Cardiac muscle cell (in vitro differentiated cells and primary cell): ENCODE data around the gene LRIT1. TPM values are rescaled to one million over a fixed set of nuclear protein-coding genes. Genes with fewer than 3 reads are reported as not detected.

Experiments used
- DNase-seq, 2 donors: peaks; one replicate each; pipeline versions ENCODE4 v3.0.0 to v3.0.0-alpha.2; 2010 to 2017; ENCODE audit warnings: low read depth in 1 of 2, low spot score in 1 of 2
- H3K27ac ChIP-seq: fragments of 200-600 bp; sonication (generic); 2 replicates; pipeline ENCODE4 v1.5.1; 2016
- H3K27me3 ChIP-seq: fragments of 200-600 bp; sonication (generic); 2 replicates; pipeline ENCODE4 v1.6.0; 2016; ENCODE audit warnings: control low read depth
- H3K36me3 ChIP-seq: fragments of 200-600 bp; sonication (generic); 2 replicates; pipeline ENCODE4 v1.5.1; 2016; ENCODE audit warnings: control low read depth
- H3K4me1 ChIP-seq: fragments of 200-600 bp; sonication (generic); 2 replicates; pipeline ENCODE4 v1.8.1; 2017; ENCODE audit warnings: low read depth, mild to moderate bottlenecking, mixed run types
- H3K4me3 ChIP-seq: fragments of 200-600 bp; sonication (generic); 2 replicates; pipeline ENCODE4 v1.5.1; 2016; ENCODE audit warnings: mild to moderate bottlenecking
- H3K9me3 ChIP-seq: fragments of 200-600 bp; sonication (generic); 2 replicates; pipeline ENCODE4 v1.5.1; 2017; ENCODE audit warnings: low read depth, mild to moderate bottlenecking, control low read depth
- polyA plus RNA-seq: library from polyadenylated mRNA; unstranded; fragments of >200 nt; fragmentation: Nextera tagmentation; extraction: Ambion mirVana; gene quantifications from 2 replicates; pipeline ENCODE4 v1.2.1, GENCODE V29; 2016
- total RNA-seq: library from RNA; depleted of rRNA; stranded (reverse); fragments of >200 nt; gene quantifications from 2 replicates; pipeline ENCODE4 v1.2.3, GENCODE V29; 2016
- TF ChIP-seq, protein P1 (sequence below): IDR thresholded peaks from 2 replicates; pipeline ENCODE4 v1.5.1; 2012; ENCODE audit warnings: low read depth, mild to moderate bottlenecking, low read length

LRIT1 gene
- total and polyA plus RNA-seq, 2 experiments from 2014 or later, result not detected

DNA sequence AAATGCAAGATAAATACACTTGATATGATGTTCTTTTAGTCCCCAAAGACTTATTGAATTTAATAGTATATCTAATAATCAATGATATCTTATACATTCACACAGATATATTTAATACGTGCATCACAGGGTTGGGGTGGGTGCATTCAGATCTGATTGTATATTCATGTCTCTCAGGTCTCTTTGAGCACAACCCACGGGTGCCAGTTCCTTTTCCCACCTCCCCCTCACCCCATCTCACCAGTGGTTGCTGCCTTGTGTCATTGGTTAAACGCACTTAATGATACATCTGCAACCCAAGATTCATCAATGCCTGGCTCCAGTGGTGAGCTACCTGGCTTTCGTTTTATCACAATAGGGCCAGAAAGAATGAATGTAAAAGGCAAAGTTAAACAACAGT is 6.2 kb downstream of the LRIT1 start:
- no peak for DNase-seq
- TF ChIP-seq, protein P1, sequence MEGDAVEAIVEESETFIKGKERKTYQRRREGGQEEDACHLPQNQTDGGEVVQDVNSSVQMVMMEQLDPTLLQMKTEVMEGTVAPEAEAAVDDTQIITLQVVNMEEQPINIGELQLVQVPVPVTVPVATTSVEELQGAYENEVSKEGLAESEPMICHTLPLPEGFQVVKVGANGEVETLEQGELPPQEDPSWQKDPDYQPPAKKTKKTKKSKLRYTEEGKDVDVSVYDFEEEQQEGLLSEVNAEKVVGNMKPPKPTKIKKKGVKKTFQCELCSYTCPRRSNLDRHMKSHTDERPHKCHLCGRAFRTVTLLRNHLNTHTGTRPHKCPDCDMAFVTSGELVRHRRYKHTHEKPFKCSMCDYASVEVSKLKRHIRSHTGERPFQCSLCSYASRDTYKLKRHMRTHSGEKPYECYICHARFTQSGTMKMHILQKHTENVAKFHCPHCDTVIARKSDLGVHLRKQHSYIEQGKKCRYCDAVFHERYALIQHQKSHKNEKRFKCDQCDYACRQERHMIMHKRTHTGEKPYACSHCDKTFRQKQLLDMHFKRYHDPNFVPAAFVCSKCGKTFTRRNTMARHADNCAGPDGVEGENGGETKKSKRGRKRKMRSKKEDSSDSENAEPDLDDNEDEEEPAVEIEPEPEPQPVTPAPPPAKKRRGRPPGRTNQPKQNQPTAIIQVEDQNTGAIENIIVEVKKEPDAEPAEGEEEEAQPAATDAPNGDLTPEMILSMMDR, result no peak

DNA sequence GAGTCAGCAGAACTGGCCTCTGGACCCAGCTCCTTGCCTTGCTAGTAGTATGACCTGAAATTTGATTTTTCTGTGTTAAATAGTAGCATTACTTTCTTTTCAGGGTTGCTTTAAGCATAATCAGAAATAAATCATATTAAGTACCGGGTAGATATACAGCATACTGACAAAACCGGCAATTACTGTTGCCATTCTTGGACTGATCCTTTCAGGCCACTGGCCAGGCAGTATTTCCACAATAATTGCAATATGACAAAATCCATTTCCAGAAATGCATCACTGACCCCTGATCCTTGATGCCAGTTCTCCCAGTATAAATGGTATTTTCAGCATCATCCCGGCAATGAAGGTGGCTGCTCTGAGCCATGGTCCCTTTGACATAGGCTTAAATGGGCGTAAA is 6.9 kb downstream of the LRIT1 start:
- no peak for DNase-seq
- H3K27me3 ChIP-seq, result peaks cover 5% of the 10 kb centered on the region
- H3K4me3 ChIP-seq, result no peak overlapping the region
- no peaks in the 10 kb centered on the region for H3K36me3 ChIP-seq
- H3K27ac ChIP-seq, result no peak overlapping the region
- H3K4me1 ChIP-seq, result no peaks in the 10 kb centered on the region
- TF ChIP-seq, protein P1, result no peak
- H3K9me3 ChIP-seq, result no peaks in the 10 kb centered on the region

More for the DNA sequence above, 6.2 kb downstream of the LRIT1 start:
- Histone ChIP-seq H3K4me3 (no peak overlapping the region), H3K9me3 (no peaks in the 10 kb centered on the region), H3K27ac (no peak overlapping the region), H3K27me3 (peaks cover 5% of the 10 kb centered on the region), H3K4me1 (no peaks in the 10 kb centered on the region), H3K36me3 (no peaks in the 10 kb centered on the region)

DNA sequence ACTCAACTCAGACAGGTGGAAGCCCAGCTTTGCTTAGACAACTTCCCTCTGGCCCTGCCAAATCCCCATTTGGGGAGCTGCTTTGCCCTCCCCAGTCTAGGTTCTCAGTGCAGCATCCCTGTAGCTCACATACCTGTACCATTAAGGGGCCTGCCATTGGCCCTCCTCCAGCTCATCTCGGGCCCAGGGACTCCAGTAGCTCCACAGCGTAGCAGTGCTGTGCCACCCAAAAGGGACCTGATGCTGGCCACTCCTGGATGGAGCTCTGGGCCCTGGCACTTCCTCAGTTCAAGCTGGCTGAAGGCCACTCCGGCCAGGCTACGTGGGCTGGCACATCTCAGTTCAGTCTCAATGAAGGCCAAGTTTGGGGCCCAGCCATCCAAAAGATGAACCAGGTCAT is 7.4 kb downstream of the LRIT1 start:
- TF ChIP-seq, protein P1, result no peak
- Histone ChIP-seq H3K4me1 (no peaks in the 10 kb centered on the region), H3K36me3 (no peaks in the 10 kb centered on the region), H3K27ac (no peak overlapping the region), H3K4me3 (no peak overlapping the region), H3K9me3 (no peaks in the 10 kb centered on the region), H3K27me3 (peaks cover 5% of the 10 kb centered on the region)
- no peak for DNase-seq

DNA sequence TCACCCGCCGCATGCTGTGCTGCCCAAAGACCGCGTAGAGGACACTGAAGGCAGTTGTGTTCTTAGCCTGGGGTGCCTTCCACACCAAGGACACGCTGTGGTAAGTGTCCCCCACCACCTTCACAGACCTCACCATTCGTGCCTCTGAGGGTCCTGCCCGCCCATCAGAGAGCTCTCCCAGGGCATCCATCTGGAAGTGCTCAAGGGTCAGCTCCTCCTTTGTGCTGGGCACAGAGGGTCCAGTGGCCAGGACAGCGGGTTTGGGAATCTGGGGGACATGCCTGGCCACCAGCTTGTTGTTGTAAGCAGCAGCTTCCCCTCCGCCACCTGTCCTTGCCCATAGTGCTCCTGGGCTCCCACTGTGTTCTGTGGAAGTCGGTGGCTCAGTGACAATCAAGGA is 9.0 kb downstream of the LRIT1 start:
- H3K27me3 ChIP-seq, result peaks cover 5% of the 10 kb centered on the region
- no peaks in the 10 kb centered on the region for H3K36me3 ChIP-seq
- no peak overlapping the region for H3K4me3 ChIP-seq
- no peak overlapping the region for H3K27ac ChIP-seq
- TF ChIP-seq, protein P1, result no peak
- DNase-seq, result no peak
- H3K9me3 ChIP-seq, result no peaks in the 10 kb centered on the region
- H3K4me1 ChIP-seq, result no peaks in the 10 kb centered on the region

DNA sequence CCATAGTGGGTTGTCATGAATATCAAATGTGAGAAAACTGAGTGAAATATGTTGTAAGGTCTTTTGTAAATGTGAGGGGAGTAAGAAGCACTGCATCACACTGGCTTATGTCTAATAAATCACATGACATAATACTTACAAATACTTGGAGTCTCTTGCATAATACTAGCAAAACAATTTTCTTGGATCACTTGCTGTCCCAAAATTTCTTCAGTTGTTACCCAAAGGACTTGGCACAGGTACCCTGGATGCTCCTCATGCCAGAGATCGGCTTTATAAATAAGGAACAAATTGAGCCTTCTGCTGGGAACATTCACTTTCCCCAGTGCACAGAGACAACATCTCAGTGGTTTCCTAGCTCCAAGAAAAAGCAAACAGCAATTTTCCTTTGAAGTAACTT is 11.0 kb downstream of the LRIT1 start:
- DNase-seq, result no peak
- Histone ChIP-seq H3K4me3 (no peak overlapping the region), H3K27ac (no peak overlapping the region), H3K4me1 (no peaks in the 10 kb centered on the region), H3K27me3 (no peaks in the 10 kb centered on the region), H3K36me3 (no peaks in the 10 kb centered on the region), H3K9me3 (no peaks in the 10 kb centered on the region)
- TF ChIP-seq, protein P1, result no peak

DNA sequence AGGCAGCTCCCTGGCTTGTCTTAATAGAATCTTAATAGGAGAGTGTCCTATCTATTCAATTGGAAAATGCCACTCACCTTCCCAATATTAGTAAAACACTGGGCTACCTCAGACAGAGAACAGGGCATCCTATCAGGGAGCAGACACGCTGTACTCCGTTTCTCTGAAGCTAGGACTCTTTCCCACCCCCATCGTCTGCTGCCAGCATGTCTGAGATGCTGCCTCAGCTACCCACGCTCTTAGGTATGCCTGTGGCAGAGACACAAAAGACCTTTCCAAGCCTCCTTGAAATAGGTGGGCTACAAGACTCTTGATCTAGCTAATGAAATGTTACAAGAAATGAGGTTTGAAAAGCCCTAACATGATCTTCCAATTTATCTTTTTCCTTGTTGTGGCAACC is 13.5 kb downstream of the LRIT1 start:
- no peak overlapping the region for H3K4me3 ChIP-seq
- no peaks in the 10 kb centered on the region for H3K36me3 ChIP-seq
- no peak overlapping the region for H3K27ac ChIP-seq
- H3K27me3 ChIP-seq, result no peaks in the 10 kb centered on the region
- TF ChIP-seq, protein P1, result no peak
- H3K4me1 ChIP-seq, result no peaks in the 10 kb centered on the region
- no peak for DNase-seq
- H3K9me3 ChIP-seq, result no peaks in the 10 kb centered on the region
